Muscle layer of colon (tissue), 2 donors: ENCODE data around the gene SEC14L6.

Source experiments
- H3K27ac ChIP-seq: one replicate; pipeline ENCODE4 v1.7.0; 2013; ENCODE audit warnings: low read depth, mild to moderate bottlenecking, low read length, moderate library complexity
- H3K27me3 ChIP-seq, 2 donors: one replicate each; pipeline ENCODE4 v1.7.0; 2013; ENCODE audit warnings: low read length in 2 of 2, mild to moderate bottlenecking in 2 of 2; ENCODE audit not compliant: insufficient read depth in 2 of 2, control insufficient read depth in 1 of 2
- H3K36me3 ChIP-seq: one replicate; pipeline ENCODE4 v1.7.0; 2013; ENCODE audit warnings: mild to moderate bottlenecking, low read length; ENCODE audit not compliant: insufficient read depth
- H3K4me1 ChIP-seq: one replicate; pipeline ENCODE4 v1.7.0; 2013; ENCODE audit warnings: mild to moderate bottlenecking, low read length; ENCODE audit not compliant: insufficient read depth
- H3K4me3 ChIP-seq, 2 donors: one replicate each; pipeline ENCODE4 v1.7.0; 2013; ENCODE audit warnings: low read length in 2 of 2, low read depth in 1 of 2, mild to moderate bottlenecking in 1 of 2, moderate library complexity in 1 of 2
- H3K9ac ChIP-seq: one replicate; pipeline ENCODE4 v1.7.0; 2013; ENCODE audit warnings: low read length
- H3K9me3 ChIP-seq: one replicate; pipeline ENCODE4 v1.7.0; 2013; ENCODE audit warnings: mild to moderate bottlenecking, low read length
- donor health status: abdominal sarcoma.
- donor health status: Adenocarcinoma of cecum.

SEC14L6 gene

DNA sequence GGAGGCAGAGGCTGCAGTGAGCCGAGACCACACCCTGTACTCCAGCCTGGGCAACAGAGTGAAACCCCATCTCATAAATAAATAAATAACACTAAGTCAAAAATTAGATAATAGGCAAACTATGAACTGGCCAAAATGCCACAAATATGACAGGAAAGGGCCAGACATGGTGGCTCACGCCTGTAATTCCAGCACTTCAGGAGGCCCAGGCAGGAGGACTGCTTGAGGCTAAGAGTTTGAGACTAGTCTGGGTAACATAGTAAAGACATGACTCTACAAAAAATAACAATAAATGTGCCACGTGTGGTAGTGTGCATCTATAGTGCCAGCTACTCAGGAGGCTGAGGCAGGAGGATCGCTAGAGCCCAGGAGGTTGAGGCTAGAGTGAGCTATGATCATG lies 19.9 kb downstream of the SEC14L6 start:
- H3K27me3 ChIP-seq: no peaks in the 10 kb centered on the region

DNA sequence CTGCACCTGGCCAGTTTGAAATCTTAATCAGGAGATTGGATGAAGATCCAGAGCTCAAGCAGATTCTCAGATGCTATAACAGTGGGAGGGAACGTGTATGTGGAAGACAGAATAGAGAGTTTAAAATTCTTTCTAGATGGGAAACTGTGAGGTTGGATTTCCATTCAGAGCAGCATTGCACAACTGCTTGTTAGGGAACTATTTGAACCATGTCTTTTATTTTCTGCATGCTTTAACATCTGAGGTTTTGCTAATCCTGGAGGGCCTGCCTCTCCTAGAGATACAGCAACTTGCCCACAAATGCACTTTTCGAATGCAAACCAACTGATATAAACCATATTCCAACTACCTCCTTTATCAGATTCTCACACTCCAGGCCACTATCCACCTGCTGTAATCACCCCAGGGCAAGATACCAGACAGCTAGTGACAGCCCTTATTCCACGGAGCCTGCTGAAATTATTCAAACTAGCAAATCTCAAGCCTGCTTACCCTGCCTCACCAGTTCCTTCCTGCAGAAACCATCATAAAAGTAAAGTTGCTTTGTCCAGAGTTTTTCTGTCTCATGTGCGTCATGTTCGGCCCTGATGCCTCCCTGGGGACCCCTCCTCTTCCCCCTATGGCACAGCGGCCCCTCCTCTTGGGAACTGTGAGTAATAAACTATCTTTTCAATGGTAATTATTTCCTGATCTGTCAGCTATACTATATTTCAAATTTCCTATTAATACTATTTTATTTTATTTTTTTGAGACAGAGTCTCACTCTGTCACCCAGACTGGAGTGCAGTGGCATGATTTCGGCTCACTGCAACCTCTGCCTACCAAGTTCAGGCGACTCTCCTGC lies 22.7 kb downstream of the SEC14L6 start:
- H3K27me3 ChIP-seq: no peaks in the 10 kb centered on the region
- no peaks in the 10 kb centered on the region for H3K9me3 ChIP-seq
- H3K9ac ChIP-seq: no peak overlapping the region
- H3K4me3 ChIP-seq: no peak overlapping the region
- no peaks in the 10 kb centered on the region for H3K4me1 ChIP-seq
- no peak overlapping the region for H3K27ac ChIP-seq
- H3K36me3 ChIP-seq: no peaks in the 10 kb centered on the region

More for the DNA sequence above, 19.9 kb downstream of the SEC14L6 start:
- Histone ChIP-seq H3K9ac (no peak overlapping the region), H3K9me3 (no peaks in the 10 kb centered on the region), H3K36me3 (no peaks in the 10 kb centered on the region), H3K4me1 (no peaks in the 10 kb centered on the region), H3K4me3 (no peak overlapping the region), H3K27ac (no peak overlapping the region)

DNA sequence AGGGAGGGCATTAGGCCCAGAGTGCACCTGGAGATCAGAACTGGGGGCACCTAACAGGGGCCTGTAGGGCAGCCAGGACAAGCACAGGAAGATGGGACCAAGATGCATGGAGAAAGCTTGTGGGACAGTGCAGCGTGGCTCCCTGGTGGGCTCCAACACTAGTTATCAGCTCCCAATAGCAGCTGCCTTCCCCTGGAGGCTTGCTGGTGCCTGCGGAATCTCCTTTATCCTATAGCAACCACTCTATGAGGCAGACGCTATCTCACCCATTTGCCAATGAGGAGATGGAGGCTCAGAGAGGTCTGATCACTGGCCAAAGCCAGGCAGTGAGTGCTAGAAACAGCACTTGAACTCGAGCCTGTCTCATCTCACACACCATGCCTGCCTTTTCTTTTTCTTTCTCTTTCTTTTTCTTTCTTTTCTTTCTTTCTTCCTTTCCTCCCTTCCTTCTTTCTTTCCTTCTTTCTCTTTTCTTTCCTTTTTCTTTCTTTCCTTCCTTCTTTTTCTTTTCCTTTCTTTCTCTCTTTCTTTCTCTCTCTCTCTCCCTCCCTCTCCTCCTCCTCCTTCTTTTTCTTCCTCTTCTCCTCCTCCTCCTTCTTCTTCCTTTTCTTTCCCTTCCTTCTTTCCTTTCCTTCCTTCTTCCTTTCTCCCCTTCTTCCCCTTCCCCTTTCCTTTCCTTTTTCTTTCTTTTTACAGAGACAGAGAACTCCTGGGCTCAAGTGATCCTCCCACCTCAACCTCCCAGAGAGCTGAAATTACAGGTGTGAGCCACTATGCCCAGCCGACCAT lies 25.0 kb downstream of the SEC14L6 start:
- no peak overlapping the region for H3K9ac ChIP-seq
- no peak overlapping the region for H3K27ac ChIP-seq
- no peaks in the 10 kb centered on the region for H3K9me3 ChIP-seq
- H3K36me3 ChIP-seq: no peaks in the 10 kb centered on the region
- no peaks in the 10 kb centered on the region for H3K27me3 ChIP-seq
- no peaks in the 10 kb centered on the region for H3K4me1 ChIP-seq
- H3K4me3 ChIP-seq: no peak overlapping the region

DNA sequence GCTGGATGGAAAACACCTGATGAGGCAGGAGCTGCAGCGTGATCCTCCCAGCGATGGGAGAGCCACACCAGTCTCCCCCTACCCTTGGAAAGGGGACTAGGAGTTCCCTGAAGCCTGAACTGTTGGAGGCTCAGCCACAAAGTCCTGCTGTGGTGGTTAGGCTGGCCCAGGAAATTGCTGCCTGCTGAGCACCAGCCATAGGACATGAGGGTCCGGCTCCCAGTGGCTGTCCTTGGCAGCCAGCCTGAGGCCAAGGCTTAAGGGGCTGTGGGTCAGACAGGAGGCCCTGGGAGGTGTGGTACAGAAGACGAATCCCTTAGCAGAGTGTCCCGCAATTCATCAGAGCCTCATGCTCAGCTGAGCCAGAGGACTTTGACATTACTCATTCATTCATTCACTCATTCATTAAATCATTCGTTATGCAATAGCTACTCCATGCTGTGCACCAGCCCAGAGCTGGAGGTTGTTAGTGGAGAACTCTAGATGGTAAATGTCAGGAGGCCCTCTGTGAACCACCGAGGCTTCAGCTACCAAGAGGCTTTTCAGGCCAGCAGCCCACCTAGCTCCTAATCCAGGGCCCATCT lies 26.6 kb downstream of the SEC14L6 start:
- Histone ChIP-seq H3K36me3 (no peaks in the 10 kb centered on the region), H3K9me3 (no peaks in the 10 kb centered on the region), H3K9ac (no peak overlapping the region), H3K27ac (no peak overlapping the region), H3K4me1 (no peaks in the 10 kb centered on the region), H3K4me3 (no peak overlapping the region), H3K27me3 (no peaks in the 10 kb centered on the region)

DNA sequence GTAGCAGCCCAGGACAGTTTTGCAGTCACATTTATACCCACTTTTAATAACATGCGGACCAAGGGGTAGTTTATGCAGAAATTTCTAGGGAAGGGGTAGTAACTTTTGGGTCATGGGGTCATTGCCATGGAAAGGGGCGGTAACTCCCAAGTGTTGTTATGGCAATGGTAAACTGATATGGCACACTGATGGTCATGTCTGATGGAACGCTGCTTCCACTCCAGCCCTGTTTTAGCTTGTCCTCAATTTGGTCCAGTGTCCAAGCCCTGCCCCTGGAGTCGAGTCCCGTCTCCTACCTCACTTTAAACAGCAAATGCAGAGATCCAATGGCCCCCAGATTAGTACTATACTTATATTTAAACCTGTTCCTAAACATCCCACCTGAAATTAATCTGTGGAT lies 29.8 kb downstream of the SEC14L6 start:
- H3K4me1 ChIP-seq: no peaks in the 10 kb centered on the region
- no peaks in the 10 kb centered on the region for H3K36me3 ChIP-seq
- H3K9me3 ChIP-seq: no peaks in the 10 kb centered on the region
- H3K9ac ChIP-seq: no peak overlapping the region
- H3K4me3 ChIP-seq: no peak overlapping the region
- no peaks in the 10 kb centered on the region for H3K27me3 ChIP-seq
- H3K27ac ChIP-seq: no peak overlapping the region

DNA sequence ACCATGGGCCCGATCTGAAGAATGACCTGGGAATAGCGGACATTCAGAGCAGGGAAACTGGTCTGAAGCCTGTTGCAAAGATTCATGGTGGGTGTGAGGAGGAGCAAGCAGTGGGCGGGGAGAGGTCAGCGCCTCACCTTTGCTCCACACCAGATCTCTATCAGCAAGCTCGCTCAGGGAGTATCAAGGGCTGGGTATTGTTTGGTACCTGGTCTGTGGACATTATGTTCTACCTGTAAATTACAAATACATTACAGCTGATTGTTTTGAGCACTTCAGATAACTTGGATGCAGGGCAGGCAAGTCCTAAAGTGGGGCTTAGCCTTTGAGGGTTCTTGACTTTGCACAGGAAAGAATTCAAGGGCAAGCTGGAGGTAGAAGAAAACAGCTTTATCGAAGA lies 30.3 kb downstream of the SEC14L6 start:
- Histone ChIP-seq H3K9ac (no peak overlapping the region), H3K4me1 (no peaks in the 10 kb centered on the region), H3K27ac (no peak overlapping the region), H3K9me3 (no peaks in the 10 kb centered on the region), H3K27me3 (no peaks in the 10 kb centered on the region), H3K4me3 (no peak overlapping the region), H3K36me3 (no peaks in the 10 kb centered on the region)

DNA sequence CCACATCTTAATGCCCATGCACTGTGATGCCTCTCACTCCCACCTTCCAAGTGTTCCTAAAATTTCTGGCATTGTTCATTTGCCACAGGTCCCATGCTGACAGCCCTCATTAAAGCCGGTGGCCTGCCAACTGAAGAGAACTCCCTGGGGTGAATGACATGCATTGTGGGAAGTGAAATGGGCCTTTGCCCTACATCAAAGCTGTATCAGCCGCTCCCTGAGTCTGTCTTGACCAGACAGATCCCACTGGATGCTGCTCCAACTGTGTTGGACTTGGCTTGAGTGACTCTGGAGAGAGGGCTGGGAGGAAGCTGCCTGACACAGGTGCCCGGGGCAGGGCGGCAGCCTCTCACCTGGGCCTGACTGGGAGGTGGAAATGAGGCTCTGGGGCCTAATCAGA lies 32.3 kb downstream of the SEC14L6 start:
- no peak overlapping the region for H3K4me3 ChIP-seq
- H3K27me3 ChIP-seq: no peaks in the 10 kb centered on the region
- H3K36me3 ChIP-seq: no peaks in the 10 kb centered on the region
- no peaks in the 10 kb centered on the region for H3K9me3 ChIP-seq
- no peaks in the 10 kb centered on the region for H3K4me1 ChIP-seq
- H3K9ac ChIP-seq: no peak overlapping the region
- H3K27ac ChIP-seq: no peak overlapping the region

DNA sequence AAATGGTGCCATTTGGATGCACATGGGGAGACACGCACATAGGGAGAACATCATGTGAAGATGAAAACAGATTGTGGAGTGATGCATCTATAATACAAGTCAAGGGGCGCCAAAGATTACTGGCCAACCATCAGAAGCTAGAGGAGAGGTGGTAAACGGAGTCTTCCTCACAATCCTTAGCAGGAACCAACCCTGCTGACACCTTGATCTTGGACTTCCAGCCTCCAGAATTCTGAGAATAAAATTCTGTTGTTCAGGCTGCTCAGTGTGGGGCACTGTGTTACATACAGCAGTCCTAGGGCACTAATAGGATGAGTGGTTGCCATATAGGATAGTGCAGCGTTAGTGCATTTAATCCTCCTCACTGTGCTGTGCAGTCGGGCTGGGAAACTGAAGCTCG lies 33.1 kb downstream of the SEC14L6 start:
- Histone ChIP-seq H3K27ac (no peak overlapping the region), H3K27me3 (no peaks in the 10 kb centered on the region), H3K36me3 (no peaks in the 10 kb centered on the region), H3K4me1 (no peaks in the 10 kb centered on the region), H3K9me3 (no peaks in the 10 kb centered on the region), H3K9ac (no peak overlapping the region), H3K4me3 (no peak overlapping the region)

DNA sequence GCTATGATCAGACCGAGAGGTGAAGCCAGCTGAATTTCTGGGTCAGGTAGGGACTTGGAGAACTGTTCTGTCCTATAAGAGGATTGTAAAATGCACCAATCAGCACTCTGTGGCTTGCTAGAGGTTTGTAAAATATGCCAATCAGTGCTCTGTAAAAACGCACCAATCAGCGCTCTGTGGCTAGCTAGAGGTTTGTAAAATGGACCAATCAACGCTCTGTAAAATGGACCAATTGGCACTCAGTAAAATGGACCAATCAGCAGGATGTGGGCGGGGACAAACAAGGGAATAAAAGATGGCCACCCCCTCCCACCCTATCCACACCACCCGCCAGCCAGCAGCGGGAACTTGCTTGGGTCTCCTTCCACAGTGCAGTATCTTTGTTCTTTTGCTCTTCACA lies 34.6 kb downstream of the SEC14L6 start:
- no peaks in the 10 kb centered on the region for H3K36me3 ChIP-seq
- no peaks in the 10 kb centered on the region for H3K9me3 ChIP-seq
- H3K4me1 ChIP-seq: no peaks in the 10 kb centered on the region
- no peak overlapping the region for H3K9ac ChIP-seq
- H3K27ac ChIP-seq: no peak overlapping the region
- no peaks in the 10 kb centered on the region for H3K27me3 ChIP-seq
- H3K4me3 ChIP-seq: no peak overlapping the region

DNA sequence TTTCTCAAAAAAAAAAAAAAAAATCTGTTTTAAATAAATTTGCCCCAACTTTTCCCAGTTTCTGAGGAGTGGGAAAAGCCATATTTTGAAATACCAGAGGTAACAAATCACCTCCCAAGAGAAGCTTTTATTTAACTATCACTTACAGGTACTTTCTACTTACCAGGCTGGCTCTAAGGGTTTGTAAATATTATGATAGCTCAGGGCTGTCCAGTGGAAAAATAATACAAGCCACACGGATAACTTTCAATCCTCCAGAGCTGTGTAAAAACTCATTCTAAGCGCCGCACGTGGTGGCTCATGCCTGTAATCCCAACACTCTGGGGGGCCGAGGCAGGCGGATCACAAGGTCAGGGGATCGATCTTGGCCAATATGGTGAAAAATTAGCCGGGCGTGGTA lies 35.4 kb downstream of the SEC14L6 start:
- no peaks in the 10 kb centered on the region for H3K4me1 ChIP-seq

DNA sequence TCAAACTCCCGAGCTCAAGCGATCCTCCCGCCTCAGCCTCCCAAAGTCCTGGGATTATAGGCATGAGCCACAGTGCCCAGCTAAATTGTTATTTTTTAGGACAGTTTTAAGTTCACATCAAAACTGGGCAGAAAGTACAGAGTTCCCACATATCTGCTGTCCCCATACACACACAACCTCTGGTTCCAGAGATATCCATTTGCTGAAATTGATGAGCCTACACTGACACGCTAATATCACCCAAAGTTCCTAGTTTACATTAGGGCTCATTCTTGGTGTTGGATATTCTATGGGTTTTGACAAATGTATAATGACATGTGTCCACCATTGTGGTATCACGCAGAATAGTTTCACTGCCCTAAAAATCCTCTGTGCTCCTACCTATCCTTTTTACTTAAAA lies 38.3 kb downstream of the SEC14L6 start:
- Histone ChIP-seq H3K27ac (no peak overlapping the region), H3K4me1 (no peaks in the 10 kb centered on the region), H3K27me3 (peaks cover 0 to 23% of the 10 kb centered on the region in 2 donors), H3K9ac (no peak overlapping the region), H3K4me3 (no peak overlapping the region), H3K9me3 (no peaks in the 10 kb centered on the region), H3K36me3 (no peaks in the 10 kb centered on the region)

More for the DNA sequence above, 35.4 kb downstream of the SEC14L6 start:
- Histone ChIP-seq H3K9me3 (no peaks in the 10 kb centered on the region), H3K4me3 (no peak overlapping the region), H3K36me3 (no peaks in the 10 kb centered on the region), H3K9ac (no peak overlapping the region), H3K27ac (no peak overlapping the region), H3K27me3 (no peaks in the 10 kb centered on the region)
